ENCODE data around the gene ALKBH3.

The ALKBH3 gene

DNA sequence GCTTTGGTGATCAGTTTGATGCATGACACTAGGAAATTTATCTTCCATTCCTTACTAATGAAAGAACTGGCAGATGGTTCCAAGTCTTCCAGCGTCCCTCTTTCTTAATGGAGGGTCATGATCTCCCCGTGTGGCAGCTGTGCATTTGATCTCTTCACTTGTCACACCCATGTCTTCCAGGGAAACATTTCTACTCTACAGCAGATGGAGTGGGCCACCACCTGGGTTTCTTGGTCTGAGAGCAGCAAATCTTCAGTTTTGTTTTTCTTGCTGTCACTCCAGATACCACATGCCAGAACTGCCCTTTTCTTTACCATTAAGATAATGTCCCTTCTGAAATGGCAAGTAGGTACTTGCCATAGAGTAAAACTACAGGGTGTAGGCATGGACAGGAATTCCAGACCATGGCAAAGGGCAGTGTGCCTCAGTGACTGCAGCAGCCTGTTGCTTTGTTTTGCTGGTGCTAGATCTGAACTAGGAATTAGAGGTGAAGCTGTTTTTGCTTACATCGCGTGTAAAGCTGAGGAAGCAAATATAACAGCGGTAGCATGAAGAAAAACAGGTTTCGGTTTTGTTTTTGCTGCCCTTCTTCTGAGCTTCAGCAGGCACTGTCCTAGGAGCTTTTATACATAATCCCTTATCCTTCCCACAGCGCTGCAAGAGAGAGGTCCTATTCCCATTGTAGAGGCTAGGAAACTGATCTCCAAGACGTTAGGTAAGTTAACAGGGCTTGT, 41.1 kb downstream of the ALKBH3 start:
- DNase-seq (ENCODE audit: low read depth in 1 of 2, low spot score in 1 of 2): no peak
- TF ChIP-seq, protein P1, sequence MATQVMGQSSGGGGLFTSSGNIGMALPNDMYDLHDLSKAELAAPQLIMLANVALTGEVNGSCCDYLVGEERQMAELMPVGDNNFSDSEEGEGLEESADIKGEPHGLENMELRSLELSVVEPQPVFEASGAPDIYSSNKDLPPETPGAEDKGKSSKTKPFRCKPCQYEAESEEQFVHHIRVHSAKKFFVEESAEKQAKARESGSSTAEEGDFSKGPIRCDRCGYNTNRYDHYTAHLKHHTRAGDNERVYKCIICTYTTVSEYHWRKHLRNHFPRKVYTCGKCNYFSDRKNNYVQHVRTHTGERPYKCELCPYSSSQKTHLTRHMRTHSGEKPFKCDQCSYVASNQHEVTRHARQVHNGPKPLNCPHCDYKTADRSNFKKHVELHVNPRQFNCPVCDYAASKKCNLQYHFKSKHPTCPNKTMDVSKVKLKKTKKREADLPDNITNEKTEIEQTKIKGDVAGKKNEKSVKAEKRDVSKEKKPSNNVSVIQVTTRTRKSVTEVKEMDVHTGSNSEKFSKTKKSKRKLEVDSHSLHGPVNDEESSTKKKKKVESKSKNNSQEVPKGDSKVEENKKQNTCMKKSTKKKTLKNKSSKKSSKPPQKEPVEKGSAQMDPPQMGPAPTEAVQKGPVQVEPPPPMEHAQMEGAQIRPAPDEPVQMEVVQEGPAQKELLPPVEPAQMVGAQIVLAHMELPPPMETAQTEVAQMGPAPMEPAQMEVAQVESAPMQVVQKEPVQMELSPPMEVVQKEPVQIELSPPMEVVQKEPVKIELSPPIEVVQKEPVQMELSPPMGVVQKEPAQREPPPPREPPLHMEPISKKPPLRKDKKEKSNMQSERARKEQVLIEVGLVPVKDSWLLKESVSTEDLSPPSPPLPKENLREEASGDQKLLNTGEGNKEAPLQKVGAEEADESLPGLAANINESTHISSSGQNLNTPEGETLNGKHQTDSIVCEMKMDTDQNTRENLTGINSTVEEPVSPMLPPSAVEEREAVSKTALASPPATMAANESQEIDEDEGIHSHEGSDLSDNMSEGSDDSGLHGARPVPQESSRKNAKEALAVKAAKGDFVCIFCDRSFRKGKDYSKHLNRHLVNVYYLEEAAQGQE (IDR thresholded peaks at IDR 0.05; ENCODE audit: insufficient replicate concordance, low read depth): no peak
- TF ChIP-seq, protein P2, sequence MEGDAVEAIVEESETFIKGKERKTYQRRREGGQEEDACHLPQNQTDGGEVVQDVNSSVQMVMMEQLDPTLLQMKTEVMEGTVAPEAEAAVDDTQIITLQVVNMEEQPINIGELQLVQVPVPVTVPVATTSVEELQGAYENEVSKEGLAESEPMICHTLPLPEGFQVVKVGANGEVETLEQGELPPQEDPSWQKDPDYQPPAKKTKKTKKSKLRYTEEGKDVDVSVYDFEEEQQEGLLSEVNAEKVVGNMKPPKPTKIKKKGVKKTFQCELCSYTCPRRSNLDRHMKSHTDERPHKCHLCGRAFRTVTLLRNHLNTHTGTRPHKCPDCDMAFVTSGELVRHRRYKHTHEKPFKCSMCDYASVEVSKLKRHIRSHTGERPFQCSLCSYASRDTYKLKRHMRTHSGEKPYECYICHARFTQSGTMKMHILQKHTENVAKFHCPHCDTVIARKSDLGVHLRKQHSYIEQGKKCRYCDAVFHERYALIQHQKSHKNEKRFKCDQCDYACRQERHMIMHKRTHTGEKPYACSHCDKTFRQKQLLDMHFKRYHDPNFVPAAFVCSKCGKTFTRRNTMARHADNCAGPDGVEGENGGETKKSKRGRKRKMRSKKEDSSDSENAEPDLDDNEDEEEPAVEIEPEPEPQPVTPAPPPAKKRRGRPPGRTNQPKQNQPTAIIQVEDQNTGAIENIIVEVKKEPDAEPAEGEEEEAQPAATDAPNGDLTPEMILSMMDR (IDR thresholded peaks at IDR 0.05; ENCODE audit: insufficient read depth, low read length): no peak
- TF ChIP-seq POLR2AphosphoS5 (IDR thresholded peaks at IDR 0.05; ENCODE audit: low read depth): no peak
- no peak for TF ChIP-seq SPI1 (IDR thresholded peaks at IDR 0.05; ENCODE audit: borderline replicate concordance, low read depth)
- no peak for TF ChIP-seq GABPA (IDR thresholded peaks at IDR 0.05; ENCODE audit: low read depth)
- no peaks in the 10 kb centered on the region for H3K27me3 ChIP-seq (ENCODE audit: insufficient read depth, poor library complexity, severe bottlenecking)
- H3K27ac ChIP-seq (replicated peaks): no peak overlapping the region
- no peak overlapping the region for H3K4me3 ChIP-seq (replicated peaks; ENCODE audit: insufficient read depth, low read length)

DNA sequence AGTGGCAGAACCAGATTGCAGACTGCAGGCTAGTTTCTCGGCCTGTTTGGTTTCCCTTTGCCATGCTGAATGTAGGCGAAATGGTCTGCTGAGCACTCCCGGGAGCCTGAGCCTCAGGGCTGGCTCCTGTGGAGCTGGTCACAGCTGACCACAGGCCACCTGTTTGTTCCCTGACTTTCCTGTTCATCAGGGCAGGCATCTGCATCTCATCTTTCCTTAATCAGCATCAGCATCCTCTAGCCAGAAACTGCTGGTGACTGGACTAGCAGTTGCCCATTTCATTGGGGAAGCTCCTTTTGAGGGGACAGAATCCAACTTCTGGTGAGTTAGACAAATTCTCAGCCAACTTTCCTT, 41.6 kb downstream of the ALKBH3 start:
- TF ChIP-seq, protein P1 (IDR thresholded peaks at IDR 0.05; ENCODE audit: insufficient replicate concordance, low read depth): no peak
- TF ChIP-seq GABPA (IDR thresholded peaks at IDR 0.05; ENCODE audit: low read depth) (no peak), POLR2AphosphoS5 (IDR thresholded peaks at IDR 0.05; ENCODE audit: low read depth) (no peak), SPI1 (IDR thresholded peaks at IDR 0.05; ENCODE audit: borderline replicate concordance, low read depth) (no peak)
- TF ChIP-seq, protein P2 (IDR thresholded peaks at IDR 0.05; ENCODE audit: insufficient read depth, low read length): no peak
- DNase-seq (ENCODE audit: low read depth in 1 of 2, low spot score in 1 of 2): no peak

DNA sequence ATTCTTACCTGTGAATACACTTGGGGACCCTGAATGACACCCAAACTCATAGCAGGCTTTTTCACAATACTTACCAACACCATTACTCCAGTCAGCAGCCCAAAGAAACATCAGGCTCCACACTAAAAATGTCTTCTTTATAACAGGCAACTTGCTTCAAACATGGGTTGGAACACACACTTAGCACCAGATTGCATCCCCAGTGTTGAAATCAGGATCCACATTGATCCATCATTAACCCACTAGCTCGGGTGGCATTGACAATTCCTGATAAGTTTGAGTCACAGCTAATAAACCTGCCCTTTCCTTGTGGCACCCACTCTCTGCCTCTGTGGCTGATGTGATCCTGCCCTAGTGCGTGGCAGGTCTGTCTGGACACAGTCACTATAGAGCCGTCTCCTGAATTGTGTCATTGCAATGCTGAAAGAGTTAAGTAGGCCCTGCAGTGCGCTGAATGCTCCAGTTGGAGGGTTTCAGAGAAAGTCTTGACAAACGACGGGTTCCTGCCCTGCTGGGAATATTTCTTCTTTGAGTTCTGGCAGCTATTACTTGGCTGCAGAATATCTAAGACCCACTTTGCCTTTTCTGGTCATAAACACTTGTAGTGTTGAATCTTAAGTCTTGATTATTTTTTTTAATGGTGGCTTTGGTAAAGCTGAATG, 42.2 kb downstream of the ALKBH3 start:
- TF ChIP-seq POLR2AphosphoS5 (IDR thresholded peaks at IDR 0.05; ENCODE audit: low read depth) (no peak), GABPA (IDR thresholded peaks at IDR 0.05; ENCODE audit: low read depth) (no peak), SPI1 (IDR thresholded peaks at IDR 0.05; ENCODE audit: borderline replicate concordance, low read depth) (no peak)
- TF ChIP-seq, protein P1 (IDR thresholded peaks at IDR 0.05; ENCODE audit: insufficient replicate concordance, low read depth): no peak
- TF ChIP-seq, protein P2 (IDR thresholded peaks at IDR 0.05; ENCODE audit: insufficient read depth, low read length): no peak
- H3K4me3 ChIP-seq (replicated peaks; ENCODE audit: insufficient read depth, low read length): no peak overlapping the region

More for the DNA sequence above, 41.6 kb downstream of the ALKBH3 start:
- no peak overlapping the region for H3K27ac ChIP-seq (replicated peaks)
- H3K27me3 ChIP-seq (ENCODE audit: insufficient read depth, poor library complexity, severe bottlenecking): no peaks in the 10 kb centered on the region
- H3K4me3 ChIP-seq (replicated peaks; ENCODE audit: insufficient read depth, low read length): no peak overlapping the region

More for the DNA sequence above, 42.2 kb downstream of the ALKBH3 start:
- no peaks in the 10 kb centered on the region for H3K27me3 ChIP-seq (ENCODE audit: insufficient read depth, poor library complexity, severe bottlenecking)
- H3K27ac ChIP-seq (replicated peaks): no peak overlapping the region
- no peak for DNase-seq (ENCODE audit: low read depth in 1 of 2, low spot score in 1 of 2)
